ENCODE data around the gene FMO1. TPM values are rescaled to one million over a fixed set of nuclear protein-coding genes. Genes with fewer than 3 reads are reported as not detected.
"Not testable (repeated sequence)": the region's sequence is repeated elsewhere in the genome, so short reads cannot be mapped to it uniquely, and the experiment has no call there.

The FMO1 gene
- total RNA-seq, 1 donor from 2014 or later, result 3.6 TPM

- no peak overlapping the region for H3K27ac Mint-ChIP-seq (ENCODE audit: unreplicated experiment)
- TF ChIP-seq, protein P1, sequence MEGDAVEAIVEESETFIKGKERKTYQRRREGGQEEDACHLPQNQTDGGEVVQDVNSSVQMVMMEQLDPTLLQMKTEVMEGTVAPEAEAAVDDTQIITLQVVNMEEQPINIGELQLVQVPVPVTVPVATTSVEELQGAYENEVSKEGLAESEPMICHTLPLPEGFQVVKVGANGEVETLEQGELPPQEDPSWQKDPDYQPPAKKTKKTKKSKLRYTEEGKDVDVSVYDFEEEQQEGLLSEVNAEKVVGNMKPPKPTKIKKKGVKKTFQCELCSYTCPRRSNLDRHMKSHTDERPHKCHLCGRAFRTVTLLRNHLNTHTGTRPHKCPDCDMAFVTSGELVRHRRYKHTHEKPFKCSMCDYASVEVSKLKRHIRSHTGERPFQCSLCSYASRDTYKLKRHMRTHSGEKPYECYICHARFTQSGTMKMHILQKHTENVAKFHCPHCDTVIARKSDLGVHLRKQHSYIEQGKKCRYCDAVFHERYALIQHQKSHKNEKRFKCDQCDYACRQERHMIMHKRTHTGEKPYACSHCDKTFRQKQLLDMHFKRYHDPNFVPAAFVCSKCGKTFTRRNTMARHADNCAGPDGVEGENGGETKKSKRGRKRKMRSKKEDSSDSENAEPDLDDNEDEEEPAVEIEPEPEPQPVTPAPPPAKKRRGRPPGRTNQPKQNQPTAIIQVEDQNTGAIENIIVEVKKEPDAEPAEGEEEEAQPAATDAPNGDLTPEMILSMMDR (IDR thresholded peaks at IDR 0.05), result no peak
- no peak overlapping the region for H3K4me3 Mint-ChIP-seq (ENCODE audit: unreplicated experiment)
- H3K9me3 Mint-ChIP-seq (ENCODE audit: unreplicated experiment), result no peaks in the 10 kb centered on the region
- H3K4me1 Mint-ChIP-seq (ENCODE audit: unreplicated experiment), result peaks cover 25% of the 10 kb centered on the region
- H3K27me3 Mint-ChIP-seq (ENCODE audit: unreplicated experiment), result no peaks in the 10 kb centered on the region
- H3K36me3 Mint-ChIP-seq (ENCODE audit: unreplicated experiment), result no peaks in the 10 kb centered on the region
- DNase-seq (ENCODE audit: extremely low spot score, unreplicated experiment), result no peak
Observed at GRCh38 chr1:171292799-171293198, 44.5 kb downstream of the FMO1 start.

GRCh38 chr1:171295383-171295782 lies 47.1 kb downstream of the FMO1 start:
- DNase-seq (ENCODE audit: extremely low spot score, unreplicated experiment), result not testable (repeated sequence)
- peak overlapping the region; percentile 68 for H3K27ac Mint-ChIP-seq (ENCODE audit: unreplicated experiment)

DNA sequence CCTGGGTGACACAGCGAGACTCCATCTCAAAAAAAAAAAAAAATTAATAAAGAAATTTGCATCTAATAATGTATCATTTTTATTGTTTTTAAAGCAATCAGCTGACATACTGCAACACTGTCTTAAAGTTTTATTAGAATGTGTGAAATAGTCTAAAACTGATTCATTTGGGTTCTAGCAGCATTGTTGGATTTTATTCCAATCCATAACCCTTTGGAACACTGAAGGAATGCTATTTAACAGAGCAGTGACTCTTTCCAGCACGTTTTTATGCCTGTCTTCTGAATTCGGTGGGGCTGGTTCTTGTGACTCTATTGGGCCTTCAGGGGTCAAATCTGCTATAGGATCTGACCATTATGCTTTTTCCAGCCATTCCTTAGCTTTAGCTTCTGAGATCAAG lies 47.5 kb downstream of the FMO1 start:
- Mint-ChIP-seq H3K27me3 (ENCODE audit: unreplicated experiment) (peaks cover 2% of the 10 kb centered on the region), H3K36me3 (ENCODE audit: unreplicated experiment) (peaks cover 2% of the 10 kb centered on the region), H3K4me1 (ENCODE audit: unreplicated experiment) (peaks cover 25% of the 10 kb centered on the region), H3K4me3 (ENCODE audit: unreplicated experiment) (no peak overlapping the region), H3K27ac (ENCODE audit: unreplicated experiment) (no peak overlapping the region), H3K9me3 (ENCODE audit: unreplicated experiment) (peaks cover 11% of the 10 kb centered on the region)
- DNase-seq (ENCODE audit: extremely low spot score, unreplicated experiment), result no peak
- TF ChIP-seq, protein P1 (IDR thresholded peaks at IDR 0.05), result no peak

More at GRCh38 chr1:171295383-171295782, 47.1 kb downstream of the FMO1 start:
- not testable (repeated sequence) for H3K27me3 Mint-ChIP-seq (ENCODE audit: unreplicated experiment); H3K4me3 Mint-ChIP-seq (ENCODE audit: unreplicated experiment); H3K36me3 Mint-ChIP-seq (ENCODE audit: unreplicated experiment); H3K9me3 Mint-ChIP-seq (ENCODE audit: unreplicated experiment)
- peaks cover 25% of the 10 kb centered on the region for H3K4me1 Mint-ChIP-seq (ENCODE audit: unreplicated experiment)

DNA sequence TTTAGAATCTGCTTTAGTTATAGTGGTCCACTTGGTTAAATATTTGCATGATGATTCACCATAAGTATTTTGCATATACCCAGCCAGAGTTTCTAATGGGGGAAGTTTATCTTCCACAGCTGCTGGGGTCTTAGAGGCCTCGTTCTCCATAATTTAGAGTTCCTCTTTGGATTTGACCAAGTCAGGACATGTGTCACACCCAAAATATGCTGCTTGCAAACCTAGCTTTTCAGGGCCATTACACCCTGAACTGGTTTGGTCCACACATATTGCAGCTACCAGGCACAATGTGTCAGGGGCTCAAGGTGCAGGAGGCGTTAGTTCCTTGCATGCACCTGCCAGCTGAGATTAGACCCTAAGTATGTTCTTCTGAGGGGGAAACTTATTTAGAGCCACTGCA lies 48.6 kb downstream of the FMO1 start:
- no peak overlapping the region for H3K4me3 Mint-ChIP-seq (ENCODE audit: unreplicated experiment)
- peaks cover 2% of the 10 kb centered on the region for H3K27me3 Mint-ChIP-seq (ENCODE audit: unreplicated experiment)
- H3K27ac Mint-ChIP-seq (ENCODE audit: unreplicated experiment), result no peak overlapping the region
- peaks cover 4% of the 10 kb centered on the region for H3K36me3 Mint-ChIP-seq (ENCODE audit: unreplicated experiment)
- H3K4me1 Mint-ChIP-seq (ENCODE audit: unreplicated experiment), result peaks cover 25% of the 10 kb centered on the region
- no peak for DNase-seq (ENCODE audit: extremely low spot score, unreplicated experiment)
- TF ChIP-seq, protein P1 (IDR thresholded peaks at IDR 0.05), result no peak
- peaks cover 20% of the 10 kb centered on the region for H3K9me3 Mint-ChIP-seq (ENCODE audit: unreplicated experiment)

DNA sequence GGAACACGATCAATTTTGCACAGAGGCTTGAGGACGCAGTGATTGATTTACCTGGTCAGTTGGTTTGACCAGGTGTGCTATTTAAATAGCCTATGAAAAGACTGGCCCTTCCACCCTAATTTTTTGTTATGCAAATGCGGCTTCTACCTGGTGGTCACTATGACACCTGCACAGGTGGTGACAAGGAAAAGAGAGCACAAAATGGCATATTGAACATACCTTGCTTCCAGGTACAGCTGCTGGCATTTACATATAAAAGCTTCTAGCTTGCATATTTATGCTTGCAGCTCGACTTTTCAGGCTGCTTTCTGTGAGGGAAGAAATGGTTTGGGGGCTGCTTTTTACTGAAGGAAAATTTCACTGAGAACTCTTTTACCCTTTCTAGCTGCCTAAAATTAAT lies 50.4 kb downstream of the FMO1 start:
- Mint-ChIP-seq H3K27me3 (ENCODE audit: unreplicated experiment) (peaks cover 2% of the 10 kb centered on the region), H3K4me3 (ENCODE audit: unreplicated experiment) (no peak overlapping the region), H3K36me3 (ENCODE audit: unreplicated experiment) (peaks cover 4% of the 10 kb centered on the region), H3K27ac (ENCODE audit: unreplicated experiment) (no peak overlapping the region), H3K4me1 (ENCODE audit: unreplicated experiment) (peaks cover 21% of the 10 kb centered on the region), H3K9me3 (ENCODE audit: unreplicated experiment) (peaks cover 24% of the 10 kb centered on the region)
- no peak for DNase-seq (ENCODE audit: extremely low spot score, unreplicated experiment)
- TF ChIP-seq, protein P1 (IDR thresholded peaks at IDR 0.05), result no peak

GRCh38 chr1:171299342-171299741 lies 51.0 kb downstream of the FMO1 start:
- DNase-seq (ENCODE audit: extremely low spot score, unreplicated experiment), result no peak
- Mint-ChIP-seq H3K4me1 (ENCODE audit: unreplicated experiment) (peaks cover 18% of the 10 kb centered on the region), H3K36me3 (ENCODE audit: unreplicated experiment) (peaks cover 4% of the 10 kb centered on the region), H3K9me3 (ENCODE audit: unreplicated experiment) (peaks cover 26% of the 10 kb centered on the region), H3K4me3 (ENCODE audit: unreplicated experiment) (no peak overlapping the region), H3K27ac (ENCODE audit: unreplicated experiment) (no peak overlapping the region), H3K27me3 (ENCODE audit: unreplicated experiment) (peaks cover 2% of the 10 kb centered on the region)
- TF ChIP-seq, protein P1 (IDR thresholded peaks at IDR 0.05), result no peak

Measured in osteocyte (in vitro differentiated cells).